GM12874 (cell line): ENCODE measurements around the gene TMEM131L.

ENCODE experiments used
- TF ChIP-seq, protein P1 (sequence below): IDR thresholded peaks from 2 replicates; pipeline ENCODE4 v1.5.1; 2011; ENCODE audit warnings: low read depth, mild to moderate bottlenecking, control low read depth, low read length, moderate library complexity; ENCODE audit not compliant: insufficient read depth

TMEM131L gene

DNA sequence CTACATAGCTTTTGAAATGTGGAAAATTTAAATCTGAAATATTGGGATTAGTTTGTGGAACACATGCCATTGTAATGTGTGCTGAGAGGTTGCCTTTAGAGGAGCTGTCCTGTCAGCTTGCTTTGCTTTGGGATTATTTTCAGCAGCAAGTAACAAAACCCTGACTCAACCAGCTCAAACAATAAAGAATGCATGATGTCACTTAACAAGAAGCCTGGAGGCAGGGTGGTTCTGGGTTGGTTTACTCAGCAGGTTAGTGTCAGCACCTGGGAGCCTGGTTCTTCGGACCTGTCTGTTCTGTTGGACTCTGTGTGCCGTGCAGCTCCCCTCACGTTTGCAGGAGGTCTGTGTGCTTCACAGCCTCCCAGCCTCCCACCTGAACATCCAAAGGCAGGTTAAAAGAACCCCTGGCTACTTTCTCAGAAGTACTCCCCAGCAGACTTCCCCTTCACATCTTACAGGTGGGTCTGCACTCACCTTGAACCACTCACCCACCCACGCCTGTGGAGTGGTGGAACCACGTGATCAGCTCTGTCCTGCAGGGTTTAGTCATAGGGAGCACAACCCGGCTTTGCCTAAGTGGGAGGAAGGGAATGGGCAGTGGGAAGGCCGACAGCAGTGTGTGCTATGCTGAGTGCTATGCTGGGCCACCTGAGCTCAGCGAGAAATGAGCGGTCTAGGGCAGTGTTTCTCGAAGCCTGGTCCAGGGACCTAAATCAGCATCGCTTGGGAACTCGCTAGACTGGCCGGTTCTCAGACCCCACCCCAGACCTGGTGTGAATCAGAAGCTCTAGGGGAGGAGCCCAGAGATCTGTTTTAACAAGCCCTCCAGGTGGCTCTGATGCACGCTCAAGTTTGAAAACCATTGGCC lies 20.4 kb downstream of the TMEM131L start:
- TF ChIP-seq, protein P1, sequence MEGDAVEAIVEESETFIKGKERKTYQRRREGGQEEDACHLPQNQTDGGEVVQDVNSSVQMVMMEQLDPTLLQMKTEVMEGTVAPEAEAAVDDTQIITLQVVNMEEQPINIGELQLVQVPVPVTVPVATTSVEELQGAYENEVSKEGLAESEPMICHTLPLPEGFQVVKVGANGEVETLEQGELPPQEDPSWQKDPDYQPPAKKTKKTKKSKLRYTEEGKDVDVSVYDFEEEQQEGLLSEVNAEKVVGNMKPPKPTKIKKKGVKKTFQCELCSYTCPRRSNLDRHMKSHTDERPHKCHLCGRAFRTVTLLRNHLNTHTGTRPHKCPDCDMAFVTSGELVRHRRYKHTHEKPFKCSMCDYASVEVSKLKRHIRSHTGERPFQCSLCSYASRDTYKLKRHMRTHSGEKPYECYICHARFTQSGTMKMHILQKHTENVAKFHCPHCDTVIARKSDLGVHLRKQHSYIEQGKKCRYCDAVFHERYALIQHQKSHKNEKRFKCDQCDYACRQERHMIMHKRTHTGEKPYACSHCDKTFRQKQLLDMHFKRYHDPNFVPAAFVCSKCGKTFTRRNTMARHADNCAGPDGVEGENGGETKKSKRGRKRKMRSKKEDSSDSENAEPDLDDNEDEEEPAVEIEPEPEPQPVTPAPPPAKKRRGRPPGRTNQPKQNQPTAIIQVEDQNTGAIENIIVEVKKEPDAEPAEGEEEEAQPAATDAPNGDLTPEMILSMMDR, result no peak

DNA sequence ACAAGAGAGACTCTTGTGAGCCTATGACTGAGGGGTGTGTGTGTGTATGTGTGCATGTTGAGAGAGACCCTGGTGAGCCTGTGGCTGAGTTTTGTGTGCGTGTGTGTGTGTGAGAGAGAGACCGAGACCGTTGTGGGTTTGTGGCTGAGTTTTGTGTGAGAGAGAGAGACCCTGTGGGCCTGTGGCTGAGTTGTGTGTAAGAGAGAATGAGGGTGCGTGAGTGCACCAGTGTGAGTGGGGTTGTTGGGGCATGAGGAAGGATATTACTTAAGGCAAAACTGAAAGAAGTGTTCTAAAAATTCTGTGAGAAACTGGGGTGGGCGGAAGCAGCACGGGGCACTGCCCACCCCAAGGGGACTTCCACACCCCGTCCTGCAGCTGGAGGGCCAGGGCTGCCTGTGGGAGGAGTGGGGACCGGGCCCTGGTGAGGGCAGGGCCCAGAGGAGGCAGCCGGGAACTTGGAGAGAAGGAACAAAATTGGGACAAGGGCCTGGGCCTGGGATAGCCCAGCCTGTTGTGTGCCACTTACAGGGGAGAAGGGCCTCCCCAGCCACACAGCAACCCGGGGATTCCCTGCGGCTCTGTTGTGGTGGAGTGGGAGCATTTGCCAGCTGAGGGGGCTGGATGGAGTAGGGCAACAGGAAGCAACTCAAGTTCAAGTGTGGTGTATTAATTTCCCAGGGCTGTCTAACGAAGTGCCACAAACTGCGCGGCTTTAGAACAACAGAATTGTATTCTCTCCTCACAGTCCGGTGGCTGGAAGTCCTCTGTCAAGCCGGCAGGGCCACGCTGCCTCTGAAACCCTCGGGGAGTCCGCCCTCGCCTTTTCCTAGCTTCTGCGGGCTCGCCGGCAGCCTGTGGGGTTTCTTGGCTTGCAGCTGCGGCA lies 22.1 kb downstream of the TMEM131L start:
- TF ChIP-seq, protein P1, result no peak

DNA sequence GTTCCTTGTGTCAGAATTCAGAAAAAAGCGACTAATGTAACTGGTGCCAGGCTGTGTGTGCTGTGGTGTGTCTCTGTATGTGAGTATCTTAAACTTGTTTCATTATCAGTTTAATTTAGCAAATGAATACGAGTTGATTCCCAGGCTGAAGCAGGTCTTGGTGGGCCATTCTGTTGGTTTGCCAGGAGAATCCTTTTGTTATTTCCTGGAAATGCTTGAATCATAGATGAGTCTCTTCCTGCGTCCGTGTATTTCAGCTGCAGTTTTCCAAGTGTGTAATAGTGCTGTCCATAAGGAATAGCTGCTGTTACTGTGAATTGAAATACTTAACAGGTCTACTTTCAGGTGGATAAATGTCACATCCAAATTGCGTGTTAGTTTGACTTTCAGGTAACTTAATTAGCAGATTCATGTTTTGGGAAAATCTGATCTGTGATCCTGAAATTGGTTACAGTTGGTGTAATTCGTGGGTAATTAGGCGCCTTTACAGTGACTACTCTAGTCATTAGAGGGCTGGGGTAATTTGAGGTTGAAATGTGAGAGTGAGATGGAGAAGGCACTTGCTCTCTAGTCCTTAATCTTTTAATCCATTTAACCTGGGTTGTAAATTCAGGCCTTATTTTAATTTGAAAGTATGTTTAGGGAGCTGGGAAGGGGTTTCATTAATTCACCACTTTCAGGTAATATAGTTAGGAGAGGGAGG lies 23.8 kb downstream of the TMEM131L start:
- TF ChIP-seq, protein P1, result no peak

DNA sequence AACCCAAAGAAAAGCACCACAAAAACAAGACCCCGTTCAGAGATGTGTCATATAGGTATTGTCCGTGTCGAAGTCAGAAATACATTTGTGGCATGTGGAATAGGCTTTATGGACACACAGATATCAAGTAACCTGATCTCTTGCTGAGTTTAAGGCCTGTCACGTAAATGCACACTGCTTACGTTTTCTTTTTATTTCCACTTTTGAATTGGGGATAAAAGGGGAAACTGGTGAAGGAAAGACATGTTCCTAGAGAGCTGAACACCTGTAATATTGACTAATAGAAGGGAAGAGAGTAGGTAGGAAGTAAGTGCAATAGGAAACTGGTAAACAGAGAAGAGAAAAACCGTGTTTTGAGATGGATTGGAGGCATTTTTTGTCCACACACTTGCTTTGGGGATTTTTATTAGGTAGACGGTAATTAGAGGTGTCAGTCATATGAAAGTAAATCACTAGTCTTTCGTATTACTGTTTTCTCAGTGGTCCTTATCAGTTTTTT lies 24.9 kb downstream of the TMEM131L start:
- TF ChIP-seq, protein P1, result no peak

DNA sequence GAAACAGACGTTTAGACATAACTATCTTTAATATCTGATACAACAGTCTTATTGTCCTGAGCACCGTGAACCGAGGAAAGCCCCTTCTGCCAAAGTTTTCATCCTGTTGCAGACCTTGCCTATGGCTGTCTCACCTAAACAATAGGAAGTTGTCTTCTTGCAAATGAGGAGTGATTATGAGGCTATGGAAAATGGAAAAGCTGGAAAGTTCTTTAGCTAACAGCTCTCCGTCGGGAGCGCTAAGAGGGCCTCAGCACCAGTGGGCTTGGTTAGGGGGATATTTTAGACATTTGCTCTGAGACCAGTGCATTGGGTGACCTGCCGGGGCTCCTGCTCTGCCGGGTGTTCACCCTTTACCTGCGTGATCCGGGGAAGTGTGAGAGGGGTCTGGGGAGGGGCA lies 28.4 kb downstream of the TMEM131L start:
- TF ChIP-seq, protein P1, result no peak

DNA sequence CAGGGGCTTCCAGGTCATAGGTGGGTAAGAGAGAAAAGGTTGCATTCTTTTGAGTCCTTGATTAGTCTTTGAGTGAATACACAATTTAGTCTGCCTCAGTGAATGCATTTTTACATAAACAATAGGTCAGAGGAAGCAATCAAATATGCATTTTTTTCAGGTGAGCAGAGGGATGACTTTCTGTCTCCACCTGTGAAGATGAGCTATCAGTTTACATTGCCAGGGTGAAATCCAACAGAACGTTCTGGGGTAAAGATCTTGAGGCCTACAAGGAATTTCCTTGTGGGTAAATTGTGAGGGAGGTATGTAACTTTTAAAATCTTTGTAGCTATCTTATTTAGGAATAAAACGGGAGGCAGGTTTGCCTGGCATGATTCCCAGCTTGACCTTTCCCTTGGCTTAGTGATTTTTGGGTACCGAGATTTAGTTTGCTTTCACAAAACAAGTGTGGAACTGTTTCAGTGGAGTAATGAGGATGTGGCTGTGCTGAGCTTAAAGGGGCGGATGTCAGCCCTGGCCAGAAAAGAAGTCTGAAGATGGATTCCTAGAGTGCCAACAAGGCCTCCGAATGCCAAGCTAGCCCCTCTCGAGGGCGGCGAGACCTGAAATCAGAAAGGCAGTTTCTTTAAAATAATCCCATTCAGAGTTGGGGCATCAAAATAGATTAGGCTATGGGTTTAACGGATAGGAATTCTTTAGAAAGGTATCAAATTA lies 29.5 kb downstream of the TMEM131L start:
- TF ChIP-seq, protein P1, result no peak
